Endothelial cell of umbilical vein (primary cell): ENCODE data around the gene DNAH11. TPM values are rescaled to one million over a fixed set of nuclear protein-coding genes. Genes with fewer than 3 reads are reported as not detected.

Experiments
- BruUV-seq: library from RNA; stranded (reverse); fragments of 400-500 nt; replicated peaks from 2 replicates; lab custom pipeline; 2021; lab: Mats Ljungman, UMichigan
- CTCF ChIA-PET: fragments of 300-600, 350-600 bp; sonication (Branson Sonifier 250); formaldehyde crosslinking; loops from one replicate; lab custom pipeline; 2021; ENCODE audit warnings: antibody characterized with exemption, inconsistent platforms; lab: Charles Lee
- POLR2A ChIA-PET: fragments of 300-600, 350-600 bp; sonication (Branson Sonifier 250); formaldehyde crosslinking; loops from one replicate; lab custom pipeline; 2021; ENCODE audit warnings: antibody characterized with exemption, inconsistent platforms; lab: Charles Lee
- DNase-seq: peaks from one replicate; pipeline ENCODE4 v3.0.0-alpha.2; 2011; ENCODE audit warnings: low read depth, low spot score
- FAIRE-seq: peaks from 2 replicates; lab custom pipeline; 2011; peaks lifted over from hg19 to GRCh38; lab: Jason Lieb, UNC
- H2AFZ ChIP-seq: 2 replicates; pipeline ENCODE4 v1.6.0; 2012; ENCODE audit warnings: low read depth, low read length, control low read depth, inconsistent platforms
- H3K27ac ChIP-seq: 2 replicates; pipeline ENCODE4 v1.5.1; 2011; ENCODE audit warnings: low read depth, mild to moderate bottlenecking, control low read depth, low read length, moderate library complexity; ENCODE audit not compliant: insufficient read depth
- H3K27me3 ChIP-seq, 2 experiments: 2 replicates each; pipeline versions ENCODE4 v1.6.0 to v1.6.1; 2011; ENCODE audit warnings: low read length in 2 of 2, mixed read lengths in 1 of 2; ENCODE audit not compliant: control insufficient read depth in 2 of 2, insufficient read depth in 2 of 2
- H3K36me3 ChIP-seq, 2 experiments: 2 replicates in 1 of 2; 3 replicates in 1 of 2; pipeline ENCODE4 v1.5.1; 2011; ENCODE audit warnings: low read length in 2 of 2, mild to moderate bottlenecking in 1 of 2, moderate library complexity in 1 of 2; ENCODE audit not compliant: control insufficient read depth in 2 of 2, insufficient read depth in 2 of 2; ENCODE audit errors: extremely low read depth in 1 of 2
- H3K4me1 ChIP-seq: 3 replicates; pipeline ENCODE4 v1.5.1; 2011; ENCODE audit warnings: mild to moderate bottlenecking, low read length; ENCODE audit not compliant: control insufficient read depth, insufficient read depth; ENCODE audit errors: extremely low read depth
- H3K4me2 ChIP-seq: 2 replicates; pipeline ENCODE4 v1.6.1; 2011; ENCODE audit warnings: low read length, control low read depth, mixed read lengths; ENCODE audit not compliant: insufficient read depth
- H3K4me3 ChIP-seq, 3 experiments: fragments of 200-600 bp in 1 of 3; sonication (generic), shearing (Covaris generic) in 1 of 3; replicated peaks in 1 of 3; 2 replicates each; pipeline ENCODE4 v1.5.1; 2011 to 2016; ENCODE audit warnings: control low read depth in 3 of 3, low read length in 3 of 3, mild to moderate bottlenecking in 2 of 3, inconsistent platforms in 1 of 3, low read depth in 1 of 3, moderate library complexity in 1 of 3; ENCODE audit not compliant: insufficient read depth in 1 of 3
- H3K79me2 ChIP-seq: 2 replicates; pipeline ENCODE4 v1.6.0; 2012; ENCODE audit warnings: low read length, inconsistent platforms; ENCODE audit not compliant: control insufficient read depth, insufficient read depth
- H3K9ac ChIP-seq: replicated peaks from 2 replicates; pipeline ENCODE3; 2011; ENCODE audit warnings: low read length, control low read depth; ENCODE audit not compliant: insufficient read depth; ENCODE audit errors: extremely low read depth
- H3K9me1 ChIP-seq: replicated peaks from 3 replicates; pipeline ENCODE4 v1.6.0; 2011; ENCODE audit warnings: mild to moderate bottlenecking, low read length; ENCODE audit not compliant: control insufficient read depth, insufficient read depth; ENCODE audit errors: extremely low read depth
- H3K9me3 ChIP-seq: replicated peaks from 2 replicates; pipeline ENCODE4 v1.5.1; 2012; ENCODE audit warnings: low read length, inconsistent platforms; ENCODE audit not compliant: control insufficient read depth, insufficient read depth
- H4K20me1 ChIP-seq: replicated peaks from 2 replicates; pipeline ENCODE3; 2011; ENCODE audit warnings: mild to moderate bottlenecking, low read length; ENCODE audit not compliant: control insufficient read depth, insufficient read depth; ENCODE audit errors: extremely low read depth
- FOS ChIP-seq: IDR thresholded peaks from 2 replicates; pipeline ENCODE4 v1.6.1; 2011; ENCODE audit warnings: mild to moderate bottlenecking, low read length, moderate library complexity, borderline replicate concordance; ENCODE audit not compliant: insufficient read depth
- GATA2 ChIP-seq: IDR thresholded peaks from 2 replicates; pipeline ENCODE4 v1.7.0; 2011; ENCODE audit warnings: low read depth, mild to moderate bottlenecking, moderate library complexity, mixed read lengths, low read length; ENCODE audit not compliant: insufficient read length, insufficient read depth
- JUN ChIP-seq: IDR thresholded peaks from 2 replicates; pipeline ENCODE4 v1.6.1; 2011; ENCODE audit warnings: borderline replicate concordance, low read depth; ENCODE audit not compliant: insufficient read length, insufficient read depth
- MYC ChIP-seq: IDR thresholded peaks from one replicate; pipeline ENCODE4 v1.6.1; 2011; ENCODE audit warnings: mild to moderate bottlenecking, low read depth, low read length
- POLR2A ChIP-seq: IDR thresholded peaks from 2 replicates; pipeline ENCODE4 v1.6.1; 2012; ENCODE audit warnings: low read depth, mild to moderate bottlenecking, control low read depth, low read length
- POLR2AphosphoS5 ChIP-seq: IDR thresholded peaks from 2 replicates; pipeline ENCODE4 v1.6.1; 2012; ENCODE audit warnings: low read depth, mild to moderate bottlenecking, control low read depth, low read length, moderate library complexity; ENCODE audit not compliant: insufficient read depth
- dilution Hi-C: fragments of 300-500 bp; cut with MboI; formaldehyde crosslinking; loops from one replicate; pipeline ENCODE4 v1.15.0; 2019; ENCODE audit warnings: low sequenced_read_pairs; ENCODE audit not compliant: extremely low pct_ligation_motif_present
- intact Hi-C: fragments of 100-400 bp; cut with micrococcal nuclease; formaldehyde crosslinking; loops from one replicate; pipeline ENCODE4 v1.10.0; 2022
- polyA plus RNA-seq, 4 experiments: library from polyadenylated mRNA; depleted of rRNA in 3 of 4; stranded (reverse) in 3 of 4; unstranded in 1 of 4; fragments of >200 nt; gene quantifications; 2 replicates each; pipeline versions ENCODE4 v1.2.1 to v1.2.3, GENCODE V29; 2011 to 2012; ENCODE audit warnings: missing spikeins in 1 of 4
- total RNA-seq: library from RNA; stranded (reverse); gene quantifications from 2 replicates; pipeline ENCODE4 v1.2.3, GENCODE V29; 2021
- TF ChIP-seq, protein P1 (sequence below): IDR thresholded peaks from 2 replicates; pipeline ENCODE4 v1.6.1; 2011; ENCODE audit not compliant: insufficient read depth, insufficient read length

DNAH11 gene
- total and polyA plus RNA-seq, 2 donors (not counting 3 experiments of a cell fraction or from before 2014, with no cell fraction given) = 0.69 to 0.91 TPM

DNA sequence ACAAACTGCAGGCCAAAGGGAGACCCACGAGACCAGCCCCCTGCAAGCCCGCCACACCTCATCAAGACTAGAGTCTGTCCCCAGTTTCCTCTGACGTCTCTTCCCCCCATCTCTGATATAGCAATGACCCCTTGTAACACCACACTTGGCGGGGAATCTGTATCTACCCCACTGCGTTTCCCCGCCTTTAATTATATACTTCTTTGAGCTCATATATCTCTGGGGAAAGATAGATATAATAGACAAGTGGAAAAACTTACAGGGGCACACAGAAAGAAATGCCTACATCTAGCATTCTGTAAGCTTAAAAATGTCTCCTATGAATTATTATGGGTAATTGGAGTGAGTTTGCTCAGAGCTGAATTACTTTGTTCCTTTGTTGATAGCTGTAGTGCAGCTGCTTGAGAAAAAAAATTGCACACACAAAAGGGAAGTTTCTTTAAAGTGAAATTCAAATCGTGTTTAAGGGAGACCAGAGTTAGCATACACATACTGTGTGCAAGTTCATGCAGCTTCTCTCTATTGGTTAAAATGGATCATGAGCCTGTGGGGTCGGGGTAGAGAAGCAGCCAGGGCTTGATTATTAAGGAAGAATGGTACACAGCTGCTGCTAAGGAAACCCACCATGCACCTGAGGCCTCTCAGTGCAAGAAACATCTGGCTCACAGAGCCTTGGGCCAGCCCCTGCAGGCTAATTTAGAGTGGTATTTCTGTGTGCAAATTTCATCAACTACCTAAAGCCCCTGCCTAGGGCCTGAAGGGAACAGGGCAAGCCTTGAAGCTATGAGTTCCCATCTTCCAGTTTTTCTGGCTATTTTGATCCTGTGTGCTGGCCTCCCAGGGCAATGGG, 370.3 kb downstream of the DNAH11 start:
- Histone ChIP-seq H3K9me1 (no peaks in the 10 kb centered on the region), H3K4me3 (no peak overlapping the region), H3K9me3 (no peaks in the 10 kb centered on the region), H3K79me2 (peaks cover 12% of the 10 kb centered on the region), H3K4me1 (no peaks in the 10 kb centered on the region), H3K27me3 (no peaks in the 10 kb centered on the region), H2AFZ (no peak overlapping the region), H3K27ac (no peak overlapping the region), H3K4me2 (no peak overlapping the region), H4K20me1 (no peaks in the 10 kb centered on the region), H3K36me3 (peaks cover 3 to 22% of the 10 kb centered on the region in 2 experiments), H3K9ac (no peak overlapping the region)
- FAIRE-seq (no peak), DNase-seq (no peak)
- dilution Hi-C loops (no loop called here), intact Hi-C loops (no loop called here)
- no peak for TF ChIP-seq JUN
- TF ChIP-seq MYC = no peak
- TF ChIP-seq, protein P1, sequence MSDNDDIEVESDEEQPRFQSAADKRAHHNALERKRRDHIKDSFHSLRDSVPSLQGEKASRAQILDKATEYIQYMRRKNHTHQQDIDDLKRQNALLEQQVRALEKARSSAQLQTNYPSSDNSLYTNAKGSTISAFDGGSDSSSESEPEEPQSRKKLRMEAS = no peak
- TF ChIP-seq GATA2 = no peak
- no peak for TF ChIP-seq FOS
- POLR2A ChIA-PET = interaction anchor here (0.7 kb wide), 1 partner anchor 31 kb away, joined by 7 read pairs; no protein-coding TSS in a partner anchor
- CTCF ChIA-PET = interaction anchor here (2.3 kb wide), 1 partner anchor 31 kb away, joined by 8 read pairs; no protein-coding TSS in a partner anchor
- no TSS peak for BruUV-seq

DNA sequence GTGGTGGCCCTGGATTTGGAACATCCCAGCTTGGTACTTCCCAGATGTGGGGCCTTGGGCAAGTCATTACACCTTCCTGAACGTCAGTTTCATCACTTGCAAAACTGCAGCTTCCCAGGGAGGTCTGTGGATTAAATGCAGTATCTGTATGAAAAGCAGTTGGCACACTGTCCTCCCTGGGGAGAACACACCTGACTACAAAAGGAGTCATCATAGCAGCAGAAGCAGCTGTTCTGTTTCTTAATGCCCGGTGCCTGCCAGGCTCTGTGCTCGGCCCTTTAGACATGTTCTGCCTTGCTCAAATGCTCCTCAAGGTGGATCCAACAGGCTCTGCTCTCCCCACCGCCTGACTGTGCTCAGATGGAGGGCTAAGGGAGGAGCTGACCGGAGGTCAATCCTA, 371.8 kb downstream of the DNAH11 start:
- H3K9ac ChIP-seq = no peak overlapping the region
- dilution Hi-C loops (no loop called here), intact Hi-C loops (no loop called here)
- TF ChIP-seq POLR2A = no peak
- no peak for TF ChIP-seq POLR2AphosphoS5
- no peak for TF ChIP-seq FOS
- H3K4me2 ChIP-seq = no peak overlapping the region
- no peaks in the 10 kb centered on the region for H4K20me1 ChIP-seq
- no peak overlapping the region for H3K27ac ChIP-seq
- H3K27me3 ChIP-seq = no peaks in the 10 kb centered on the region
- H3K9me1 ChIP-seq = no peaks in the 10 kb centered on the region
- no peak overlapping the region for H2AFZ ChIP-seq
- H3K4me3 ChIP-seq = no peak overlapping the region
- peaks cover 23% of the 10 kb centered on the region for H3K79me2 ChIP-seq
- ChIA-PET CTCF (no interaction called here), POLR2A (no interaction called here)
- no peaks in the 10 kb centered on the region for H3K4me1 ChIP-seq
- H3K9me3 ChIP-seq = no peaks in the 10 kb centered on the region
- no TSS peak for BruUV-seq
- peaks cover 3 to 17% of the 10 kb centered on the region in 2 experiments for H3K36me3 ChIP-seq
- DNase-seq = no peak
- no peak for FAIRE-seq
